ENCODE measurements around the gene AXIN2. TPM values are rescaled to one million over a fixed set of nuclear protein-coding genes. Genes with fewer than 3 reads are reported as not detected.

The AXIN2 gene
- total and polyA plus RNA-seq, 7 donors, result 6.0 to 16.1 (median 9.6) TPM

DNA sequence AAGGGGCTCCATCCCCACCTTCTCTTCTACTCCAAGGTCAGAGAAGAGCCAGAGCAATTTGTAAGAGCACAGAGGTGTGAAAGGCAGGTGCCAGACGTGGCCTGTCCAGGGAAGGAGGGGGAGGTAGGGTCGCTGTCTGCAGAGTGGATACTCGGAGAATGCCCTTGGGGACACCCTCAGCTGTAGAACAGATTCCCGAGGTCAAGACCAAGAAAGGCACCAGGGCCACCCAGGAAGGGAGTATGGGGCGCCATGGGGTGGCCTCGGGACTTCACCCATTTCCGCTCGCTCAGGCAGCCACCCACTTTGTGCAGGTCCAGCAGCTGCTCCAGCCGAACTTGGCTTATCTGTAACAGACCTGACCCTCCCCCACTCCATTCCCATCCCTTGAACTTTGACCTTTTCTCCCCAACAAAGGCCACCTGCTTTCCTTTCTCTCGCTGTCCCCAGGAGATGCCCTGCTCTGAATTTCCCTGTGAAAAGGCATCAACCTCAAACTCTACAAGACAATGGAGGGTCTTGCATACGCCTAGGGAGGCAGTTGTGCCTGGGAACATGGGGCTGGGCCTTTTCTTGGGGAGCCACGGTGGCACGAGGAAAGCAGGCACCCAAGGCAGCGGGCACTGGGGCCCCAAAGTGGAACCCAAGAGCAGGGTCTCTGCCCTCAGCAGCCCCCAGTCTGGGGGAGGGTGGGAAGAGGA, 11.3 kb upstream of the AXIN2 start:
- WGBS, 2 donors, result 75 to 77% methylated on average over 14 of the region's 14 CpGs
- TF ChIP-seq POLR2AphosphoS5 (IDR thresholded peaks at IDR 0.05) (no peak), EP300 (IDR thresholded peaks at IDR 0.05) (no peak), POLR2A (IDR thresholded peaks at IDR 0.05) (no peak), CTCF (IDR thresholded peaks at IDR 0.05) (no peak)
- Histone ChIP-seq H3K27me3 (no peaks in the 10 kb centered on the region), H3K36me3 (no peaks in the 10 kb centered on the region), H3K27ac (no peak overlapping the region), H3K4me3 (no peak overlapping the region), H3K4me1 (no peaks in the 10 kb centered on the region), H3K9me3 (no peaks in the 10 kb centered on the region)
- intact Hi-C loops (cut with DNase I), result no loop called here
- no peak for DNase-seq

DNA sequence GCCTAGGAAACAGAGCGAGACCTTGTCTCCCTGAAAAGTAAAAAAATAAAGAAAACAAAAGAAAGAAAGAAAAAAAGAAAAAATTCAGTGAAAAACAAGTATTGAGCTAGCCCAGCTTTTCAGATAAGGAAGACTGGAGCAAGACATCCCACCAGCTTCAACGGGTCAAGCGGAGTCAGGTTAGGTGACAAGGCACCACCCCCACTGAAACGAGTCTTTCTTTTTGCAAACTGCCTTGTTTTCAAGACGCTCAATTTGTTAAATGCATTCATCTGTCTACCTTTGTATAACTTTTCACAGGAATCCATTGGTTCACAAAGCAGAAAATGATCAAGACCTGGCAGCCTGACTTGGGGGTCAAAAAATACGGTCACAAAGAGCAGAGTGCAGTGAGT, 10.7 kb upstream of the AXIN2 start:
- H3K36me3 ChIP-seq, result no peaks in the 10 kb centered on the region
- H3K27ac ChIP-seq, result no peak overlapping the region
- no peak for DNase-seq
- intact Hi-C loops (cut with DNase I), result no loop called here
- TF ChIP-seq CTCF (IDR thresholded peaks at IDR 0.05), result no peak
- no peak for TF ChIP-seq POLR2AphosphoS5 (IDR thresholded peaks at IDR 0.05)
- no peak for TF ChIP-seq EP300 (IDR thresholded peaks at IDR 0.05)
- TF ChIP-seq POLR2A (IDR thresholded peaks at IDR 0.05), result no peak
- 72 to 83% methylated on average over 6 of the region's 6 CpGs for WGBS, 2 donors
- H3K4me1 ChIP-seq, result no peaks in the 10 kb centered on the region
- no peaks in the 10 kb centered on the region for H3K27me3 ChIP-seq
- no peaks in the 10 kb centered on the region for H3K9me3 ChIP-seq
- H3K4me3 ChIP-seq, result no peak overlapping the region

DNA sequence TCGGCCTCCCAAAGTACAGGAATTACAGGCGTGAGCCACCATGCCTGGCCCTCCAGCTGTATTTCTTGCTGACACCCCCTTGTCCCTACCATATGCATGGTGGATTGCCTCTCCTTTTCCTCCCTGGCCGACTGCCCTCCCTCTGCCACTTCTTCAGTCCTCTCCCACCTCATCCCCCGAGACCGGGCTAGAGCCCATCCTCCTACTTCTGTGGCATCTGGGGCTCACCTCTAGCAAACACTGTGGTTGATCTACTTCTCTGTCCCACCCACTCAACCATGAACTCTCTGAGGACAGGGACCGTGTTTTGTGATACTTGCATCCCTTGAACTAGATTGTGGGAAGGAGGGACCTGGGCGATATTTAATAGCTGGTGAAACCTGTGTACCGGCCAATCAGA, 7.5 kb upstream of the AXIN2 start:
- intact Hi-C loops (cut with DNase I), result no loop called here
- no peaks in the 10 kb centered on the region for H3K27me3 ChIP-seq

GRCh38 chr17:65567566-65567965, 6.1 kb upstream of the AXIN2 start:
- intact Hi-C loops (cut with DNase I), result no loop called here
- Histone ChIP-seq H3K27me3 (no peaks in the 10 kb centered on the region), H3K27ac (no peak overlapping the region), H3K9me3 (no peaks in the 10 kb centered on the region), H3K4me3 (no peak overlapping the region), H3K4me1 (peaks cover 0 to 20% (median 11%) of the 10 kb centered on the region in 4 donors), H3K36me3 (no peaks in the 10 kb centered on the region)
- 90 to 94% methylated on average over 12 of the region's 12 CpGs for WGBS, 2 donors
- TF ChIP-seq CTCF (IDR thresholded peaks at IDR 0.05), result no peak
- TF ChIP-seq POLR2AphosphoS5 (IDR thresholded peaks at IDR 0.05), result no peak
- no peak for TF ChIP-seq POLR2A (IDR thresholded peaks at IDR 0.05)
- DNase-seq, result no peak

More for the DNA sequence above, 7.5 kb upstream of the AXIN2 start:
- WGBS, 2 donors, result 85 to 90% methylated on average over 8 of the region's 8 CpGs
- H3K9me3 ChIP-seq, result no peaks in the 10 kb centered on the region
- H3K4me3 ChIP-seq, result no peak overlapping the region
- H3K27ac ChIP-seq, result no peak overlapping the region
- TF ChIP-seq POLR2AphosphoS5 (IDR thresholded peaks at IDR 0.05) (no peak), CTCF (IDR thresholded peaks at IDR 0.05) (no peak), EP300 (IDR thresholded peaks at IDR 0.05) (no peak), POLR2A (IDR thresholded peaks at IDR 0.05) (no peak)
- H3K4me1 ChIP-seq, result peaks cover 0 to 13% (median 11%) of the 10 kb centered on the region in 4 donors
- H3K36me3 ChIP-seq, result no peaks in the 10 kb centered on the region
- no peak for DNase-seq

DNA sequence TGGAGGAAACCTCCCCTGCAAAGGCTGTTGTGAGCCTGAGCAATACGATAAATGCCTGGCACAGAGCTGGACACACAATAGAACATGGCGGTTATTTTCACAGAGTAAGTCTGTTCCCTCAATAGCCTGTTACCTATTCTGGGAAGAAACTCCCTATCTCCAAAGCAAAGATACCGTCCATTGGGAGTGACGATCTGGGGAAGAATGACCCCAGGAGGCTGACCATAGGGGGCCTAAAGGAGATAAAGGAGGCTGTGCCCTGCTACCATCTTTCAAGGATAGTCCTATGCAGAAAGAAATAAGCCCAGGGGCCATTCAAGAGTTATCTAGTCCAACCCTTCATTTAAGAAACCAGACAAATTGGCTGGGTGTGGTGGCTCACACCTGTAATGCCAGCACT, 4.1 kb upstream of the AXIN2 start:
- Histone ChIP-seq H3K36me3 (no peaks in the 10 kb centered on the region), H3K27ac (peak overlapping the region in 3 of 4 donors; percentile 68 to 74 (median 69)), H3K4me1 (peaks cover 0 to 29% (median 18%) of the 10 kb centered on the region in 4 donors), H3K4me3 (no peak overlapping the region), H3K27me3 (no peaks in the 10 kb centered on the region), H3K9me3 (no peaks in the 10 kb centered on the region)
- WGBS, 2 donors, result 94 to 96% methylated on average over 4 of the region's 4 CpGs
- TF ChIP-seq EP300 (IDR thresholded peaks at IDR 0.05) (no peak), POLR2A (IDR thresholded peaks at IDR 0.05) (no peak), POLR2AphosphoS5 (IDR thresholded peaks at IDR 0.05) (no peak), CTCF (IDR thresholded peaks at IDR 0.05) (no peak)
- DNase-seq, result no peak
- intact Hi-C loops (cut with DNase I), result no loop called here

Data from sigmoid colon (tissue), 7 donors.